CD4-positive, alpha-beta memory T cell (primary cell): ENCODE measurements around the gene SLC25A31. TPM values are rescaled to one million over a fixed set of nuclear protein-coding genes. Genes with fewer than 3 reads are reported as not detected.

Experiments
- CTCF ChIA-PET: fragments of 350-600 bp; sonication (Branson Sonifier 250); formaldehyde crosslinking; loops from one replicate; lab custom pipeline; 2021; ENCODE audit warnings: inconsistent platforms; ENCODE audit not compliant: partially characterized antibody; lab: Charles Lee
- POLR2A ChIA-PET: fragments of 350-600 bp; sonication (Branson Sonifier 250); formaldehyde crosslinking; loops from one replicate; lab custom pipeline; 2021; ENCODE audit not compliant: partially characterized antibody; lab: Charles Lee
- DNase-seq, 5 donors: peaks; one replicate each; pipeline versions ENCODE4 v3.0.0 to v3.0.0-alpha.2; 2020 to 2022; ENCODE audit warnings: mixed read lengths in 1 of 5
- H3K27ac ChIP-seq: one replicate; pipeline ENCODE4 v1.7.0; 2013; ENCODE audit warnings: low read depth, low read length
- H3K27me3 ChIP-seq: 2 replicates; pipeline ENCODE4 v1.7.0; 2013; ENCODE audit warnings: mild to moderate bottlenecking, low read length, moderate library complexity; ENCODE audit not compliant: insufficient read depth
- H3K36me3 ChIP-seq: 2 replicates; pipeline ENCODE4 v1.7.0; 2013; ENCODE audit warnings: mild to moderate bottlenecking, low read length, moderate library complexity; ENCODE audit not compliant: insufficient read depth
- H3K4me1 ChIP-seq: 2 replicates; pipeline ENCODE4 v1.7.0; 2013; ENCODE audit warnings: mild to moderate bottlenecking, low read length, moderate library complexity; ENCODE audit not compliant: insufficient read depth
- H3K4me3 ChIP-seq, 2 donors: one replicate each; pipeline ENCODE4 v1.7.0; 2013; ENCODE audit warnings: low read length in 2 of 2, mild to moderate bottlenecking in 1 of 2
- H3K9me3 ChIP-seq, 2 donors: one replicate each; pipeline ENCODE4 v1.7.0; 2013; ENCODE audit warnings: low read length in 2 of 2, control low read depth in 1 of 2; ENCODE audit not compliant: control insufficient read depth in 1 of 2
- H3K27ac Mint-ChIP-seq, 7 donors: one replicate each; pipeline ENCODE4 v1.8.0; 2020 to 2021; ENCODE audit warnings: mixed read lengths in 7 of 7, mild to moderate bottlenecking in 6 of 7, inconsistent platforms in 3 of 7, moderate library complexity in 3 of 7
- H3K27me3 Mint-ChIP-seq, 2 donors: one replicate each; pipeline ENCODE4 v1.8.0; 2020 to 2021; ENCODE audit warnings: mixed read lengths in 2 of 2
- H3K36me3 Mint-ChIP-seq, 2 donors: one replicate each; pipeline ENCODE4 v1.8.0; 2020 to 2021; ENCODE audit warnings: mixed read lengths in 2 of 2, inconsistent platforms in 1 of 2, mild to moderate bottlenecking in 1 of 2
- H3K4me1 Mint-ChIP-seq, 4 donors: one replicate each; pipeline ENCODE4 v1.8.0; 2020 to 2021; ENCODE audit warnings: mixed read lengths in 4 of 4, mild to moderate bottlenecking in 1 of 4
- H3K4me3 Mint-ChIP-seq, 8 donors: one replicate each; pipeline ENCODE4 v1.8.0; 2020 to 2021; ENCODE audit warnings: mixed read lengths in 8 of 8, mild to moderate bottlenecking in 7 of 8, moderate library complexity in 6 of 8, inconsistent platforms in 3 of 8
- H3K9me3 Mint-ChIP-seq, 8 donors: one replicate each; pipeline ENCODE4 v1.8.0; 2020 to 2021; ENCODE audit warnings: mixed read lengths in 8 of 8, mild to moderate bottlenecking in 5 of 8, inconsistent platforms in 3 of 8, moderate library complexity in 1 of 8
- intact Hi-C: fragments of 100-400 bp; cut with micrococcal nuclease; formaldehyde crosslinking; loops from one replicate; pipeline ENCODE4 v1.15.1; 2023
- polyA plus RNA-seq, 2 donors: library from polyadenylated mRNA; unstranded; fragments of 300-500 nt; fragmentation: Illumina TruSeq; gene quantifications; one replicate each; pipeline ENCODE4 v1.2.3, GENCODE V29; 2021
- total RNA-seq, 2 experiments: library from RNA; stranded (reverse); gene quantifications; one replicate each; pipeline ENCODE4 v1.2.3, GENCODE V29; 2021

Gene SLC25A31
- total and polyA plus RNA-seq, 4 experiments from 2014 or later: not detected

DNA sequence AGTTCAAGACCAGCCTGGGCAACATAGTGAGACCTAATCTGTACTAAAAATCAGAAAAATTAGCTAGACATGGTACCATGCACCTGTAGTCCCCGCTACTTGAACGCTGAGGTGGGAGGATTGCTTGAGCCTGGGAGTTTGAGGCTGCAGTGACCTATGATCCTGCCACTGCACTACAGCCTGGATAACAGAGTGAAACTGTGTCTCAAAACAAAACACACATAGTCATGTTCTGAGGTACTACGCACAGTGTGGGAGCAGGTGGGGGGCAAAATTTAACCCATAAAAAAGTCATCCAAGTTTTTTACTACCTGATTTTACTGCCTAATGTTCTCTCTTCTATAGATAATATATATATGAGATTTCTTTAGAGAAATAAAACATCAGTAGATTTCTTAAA is 80.4 kb downstream of the SLC25A31 start:
- no peak for DNase-seq
- no peak overlapping the region for H3K4me3 Mint-ChIP-seq
- Histone ChIP-seq H3K27me3 (no peaks in the 10 kb centered on the region), H3K9me3 (no peaks in the 10 kb centered on the region), H3K4me3 (no peak overlapping the region), H3K27ac (no peak overlapping the region), H3K4me1 (no peaks in the 10 kb centered on the region), H3K36me3 (no peaks in the 10 kb centered on the region)
- ChIA-PET CTCF (no interaction called here), POLR2A (no interaction called here)
- intact Hi-C loops: no loop called here
- no peak overlapping the region for H3K27ac Mint-ChIP-seq
- peaks cover 2 to 7% of the 10 kb centered on the region in 2 donors for H3K27me3 Mint-ChIP-seq
- H3K4me1 Mint-ChIP-seq: no peaks in the 10 kb centered on the region
- no peaks in the 10 kb centered on the region for H3K9me3 Mint-ChIP-seq
- no peaks in the 10 kb centered on the region for H3K36me3 Mint-ChIP-seq

DNA sequence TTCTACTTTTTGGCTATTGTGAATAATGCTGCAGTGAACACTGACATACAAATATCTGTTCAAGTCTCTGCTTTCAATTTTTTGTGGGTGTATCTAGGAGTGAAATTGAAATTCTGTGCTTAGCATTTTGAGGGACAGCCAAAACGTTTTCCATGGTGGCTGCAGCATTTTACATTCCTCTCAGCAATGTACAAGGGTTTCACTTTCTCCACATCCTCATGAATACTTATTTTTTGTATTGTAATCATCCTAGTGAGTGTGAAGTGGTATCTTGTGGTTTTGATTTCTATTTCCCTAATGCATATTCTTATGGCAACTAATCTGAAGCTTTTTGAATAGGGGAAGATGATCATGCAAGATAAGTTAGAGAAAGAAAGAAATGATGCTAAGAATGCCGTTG is 92.2 kb downstream of the SLC25A31 start:
- Histone ChIP-seq H3K4me1 (no peaks in the 10 kb centered on the region), H3K9me3 (no peaks in the 10 kb centered on the region), H3K27me3 (no peaks in the 10 kb centered on the region), H3K36me3 (no peaks in the 10 kb centered on the region), H3K27ac (no peak overlapping the region), H3K4me3 (no peak overlapping the region)
- ChIA-PET POLR2A (no interaction called here), CTCF (no interaction called here)
- Mint-ChIP-seq H3K27me3 (peaks cover 7% of the 10 kb centered on the region in 2 donors), H3K4me3 (no peak overlapping the region), H3K36me3 (no peaks in the 10 kb centered on the region), H3K27ac (no peak overlapping the region), H3K4me1 (no peaks in the 10 kb centered on the region), H3K9me3 (no peaks in the 10 kb centered on the region)
- intact Hi-C loops: no loop called here
- no peak for DNase-seq

Other genes starting within 250 kb of the SLC25A31 start
- not detected for gene INTU, start 97.4 kb upstream of the SLC25A31 start, total RNA-seq
- under 1 TPM in 1 of 2 donors, not detected in 1; 0.37 TPM for gene INTU, start 97.4 kb upstream of the SLC25A31 start, polyA plus RNA-seq
- gene HSPA4L, start 51.9 kb downstream of the SLC25A31 start, total RNA-seq: not detected
- gene HSPA4L, start 51.9 kb downstream of the SLC25A31 start, polyA plus RNA-seq: not detected
- gene PLK4, start 150.5 kb downstream of the SLC25A31 start, total RNA-seq: 1 to 10 TPM; 1.1 to 2.6 TPM
- 1 to 10 TPM in 1 of 2 donors, under 1 TPM in 1; 0.65 to 1.5 TPM for gene PLK4, start 150.5 kb downstream of the SLC25A31 start, polyA plus RNA-seq
- 10 to 100 TPM; 43.3 to 49.2 TPM for gene MFSD8, start 234.8 kb downstream of the SLC25A31 start, total RNA-seq
- 1 to 10 TPM; 5.9 to 7.6 TPM for gene MFSD8, start 234.8 kb downstream of the SLC25A31 start, polyA plus RNA-seq
- gene ABHD18, start 235.0 kb downstream of the SLC25A31 start, total RNA-seq: 10 to 100 TPM; 23.5 to 24.6 TPM
- 10 to 100 TPM; 10.2 to 10.6 TPM for gene ABHD18, start 235.0 kb downstream of the SLC25A31 start, polyA plus RNA-seq